NCI-H2196 (cell line): ENCODE data around the gene DPH5.
"Not testable (repeated sequence)": the region's sequence is repeated elsewhere in the genome, so short reads cannot be mapped to it uniquely, and the experiment has no call there.

Source experiments
- DNase-seq: peaks from one replicate; lab custom pipeline; 2025; ENCODE audit not compliant: unreplicated experiment; lab: John Stamatoyannopoulos, UW

DPH5 gene

GRCh38 chr1:101032129-101032528 is 6.5 kb upstream of the DPH5 start:
- not testable (repeated sequence) for DNase-seq

- DNase-seq = no peak
These were observed 5.3 kb upstream of the DPH5 start for GRCh38 chr1:101030881-101031280.

- no peak for DNase-seq
These were observed 3.6 kb upstream of the DPH5 start for GRCh38 chr1:101029184-101029583.

GRCh38 chr1:101028466-101028865 is 2.9 kb upstream of the DPH5 start:
- DNase-seq = no peak

- no peak for DNase-seq
These were observed 1.7 kb upstream of the DPH5 start for GRCh38 chr1:101027194-101027772.

- no peak for DNase-seq
These were observed 825 bp upstream of the DPH5 start for GRCh38 chr1:101026430-101026788.

- DNase-seq = no peak
These were observed 314 bp downstream of the DPH5 start for GRCh38 chr1:101025283-101025656.

- DNase-seq = no peak
These were observed 3.3 kb downstream of the DPH5 start for GRCh38 chr1:101022294-101022693.

- no peak for DNase-seq
These were observed 8.1 kb downstream of the DPH5 start for GRCh38 chr1:101017448-101017847.

- no peak for DNase-seq
These were observed 11.8 kb downstream of the DPH5 start for GRCh38 chr1:101013776-101014175.

- no peak for DNase-seq
These were observed 17.3 kb downstream of the DPH5 start for GRCh38 chr1:101008229-101008834.

GRCh38 chr1:101006553-101006952 is 19.0 kb downstream of the DPH5 start:
- no peak for DNase-seq

GRCh38 chr1:101005871-101006270 is 19.7 kb downstream of the DPH5 start:
- DNase-seq = no peak

GRCh38 chr1:101005183-101005582 is 20.4 kb downstream of the DPH5 start:
- DNase-seq = no peak

GRCh38 chr1:101004670-101005069 is 20.9 kb downstream of the DPH5 start:
- no peak for DNase-seq

- DNase-seq = no peak
These were observed 21.5 kb downstream of the DPH5 start for GRCh38 chr1:101004061-101004460.

- no peak for DNase-seq
These were observed 22.5 kb downstream of the DPH5 start for GRCh38 chr1:101003012-101003650.

GRCh38 chr1:101002551-101002950 is 23.0 kb downstream of the DPH5 start:
- DNase-seq = no peak

- DNase-seq = no peak
These were observed 25.3 kb downstream of the DPH5 start for GRCh38 chr1:101000131-101000873.

GRCh38 chr1:100998426-100998825 is 27.2 kb downstream of the DPH5 start:
- no peak for DNase-seq

GRCh38 chr1:100995198-100995988 is 30.2 kb downstream of the DPH5 start:
- DNase-seq = no peak
